ENCODE data around the gene ANO1. TPM values are rescaled to one million over a fixed set of nuclear protein-coding genes. Genes with fewer than 3 reads are reported as not detected.

Gene ANO1
- total and polyA plus RNA-seq, 2 donors = 0.38 to 1.5 TPM

GRCh38 chr11:70105755-70106571 is 27.8 kb downstream of the ANO1 start:
- Histone ChIP-seq H3K4me3 (ENCODE audit: low read length in 2 of 2) (no peak overlapping the region), H3K4me1 (ENCODE audit: control insufficient read depth in 2 of 2, insufficient read depth in 2 of 2, low read length in 2 of 2) (no peaks in the 10 kb centered on the region), H3K36me3 (ENCODE audit: control insufficient read depth in 2 of 2, insufficient read depth in 2 of 2, low read length in 1 of 2) (no peaks in the 10 kb centered on the region), H3K9me3 (ENCODE audit: control insufficient read depth in 2 of 2, insufficient read depth in 1 of 2, low read length in 1 of 2) (no peaks in the 10 kb centered on the region), H3K27ac (ENCODE audit: low read depth in 1 of 2, low read length in 1 of 2) (no peak overlapping the region), H3K27me3 (ENCODE audit: control insufficient read depth in 2 of 2, insufficient read depth in 1 of 2, low read length in 1 of 2) (no peaks in the 10 kb centered on the region)
- WGBS = 81% methylated on average over 24 of the region's 24 CpGs
- no peak for DNase-seq (ENCODE audit: low read depth in 6 of 9, low spot score in 9 of 9)

DNA sequence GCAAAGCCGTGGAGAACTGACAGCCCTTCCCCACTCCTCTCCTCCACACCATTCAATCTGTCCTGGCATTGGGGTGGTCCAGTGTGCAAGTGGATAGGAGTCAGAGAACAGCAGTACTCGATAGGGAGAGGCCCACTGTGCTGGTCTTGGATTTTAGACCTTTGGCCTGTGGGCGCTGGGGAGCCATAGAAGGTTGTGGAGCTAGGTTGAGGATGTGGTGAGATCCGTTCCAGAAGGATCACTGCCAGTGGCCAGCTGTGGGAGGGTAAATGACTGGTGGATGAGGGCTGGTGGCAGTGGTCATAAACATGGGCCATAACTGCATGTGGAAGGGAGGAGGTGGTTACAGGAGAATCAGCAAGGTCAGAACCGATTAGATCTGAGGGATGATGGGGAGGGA is 28.6 kb downstream of the ANO1 start:
- Histone ChIP-seq H3K4me1 (ENCODE audit: control insufficient read depth in 2 of 2, insufficient read depth in 2 of 2, low read length in 2 of 2) (no peaks in the 10 kb centered on the region), H3K27ac (ENCODE audit: low read depth in 1 of 2, low read length in 1 of 2) (no peak overlapping the region), H3K36me3 (ENCODE audit: control insufficient read depth in 2 of 2, insufficient read depth in 2 of 2, low read length in 1 of 2) (no peaks in the 10 kb centered on the region), H3K9me3 (ENCODE audit: control insufficient read depth in 2 of 2, insufficient read depth in 1 of 2, low read length in 1 of 2) (no peaks in the 10 kb centered on the region), H3K4me3 (ENCODE audit: low read length in 2 of 2) (no peak overlapping the region), H3K27me3 (ENCODE audit: control insufficient read depth in 2 of 2, insufficient read depth in 1 of 2, low read length in 1 of 2) (peaks cover 0 to 5% of the 10 kb centered on the region in 2 donors)
- WGBS = 88% methylated on average over 5 of the region's 5 CpGs
- DNase-seq (ENCODE audit: low read depth in 6 of 9, low spot score in 9 of 9) = no peak

- no peaks in the 10 kb centered on the region for H3K9me3 ChIP-seq (ENCODE audit: control insufficient read depth in 2 of 2, insufficient read depth in 1 of 2, low read length in 1 of 2)
- no peaks in the 10 kb centered on the region for H3K36me3 ChIP-seq (ENCODE audit: control insufficient read depth in 2 of 2, insufficient read depth in 2 of 2, low read length in 1 of 2)
- no peaks in the 10 kb centered on the region for H3K4me1 ChIP-seq (ENCODE audit: control insufficient read depth in 2 of 2, insufficient read depth in 2 of 2, low read length in 2 of 2)
- H3K27me3 ChIP-seq (ENCODE audit: control insufficient read depth in 2 of 2, insufficient read depth in 1 of 2, low read length in 1 of 2) = peaks cover 0 to 8% of the 10 kb centered on the region in 2 donors
- no peak for DNase-seq (ENCODE audit: low read depth in 6 of 9, low spot score in 9 of 9)
- H3K4me3 ChIP-seq (ENCODE audit: low read length in 2 of 2) = no peak overlapping the region
- 72% methylated on average over 6 of the region's 9 CpGs for whole genome bisulfite sequencing
- no peak overlapping the region for H3K27ac ChIP-seq (ENCODE audit: low read depth in 1 of 2, low read length in 1 of 2)
Measured at GRCh38 chr11:70107191-70107590, 29.1 kb downstream of the ANO1 start.

DNA sequence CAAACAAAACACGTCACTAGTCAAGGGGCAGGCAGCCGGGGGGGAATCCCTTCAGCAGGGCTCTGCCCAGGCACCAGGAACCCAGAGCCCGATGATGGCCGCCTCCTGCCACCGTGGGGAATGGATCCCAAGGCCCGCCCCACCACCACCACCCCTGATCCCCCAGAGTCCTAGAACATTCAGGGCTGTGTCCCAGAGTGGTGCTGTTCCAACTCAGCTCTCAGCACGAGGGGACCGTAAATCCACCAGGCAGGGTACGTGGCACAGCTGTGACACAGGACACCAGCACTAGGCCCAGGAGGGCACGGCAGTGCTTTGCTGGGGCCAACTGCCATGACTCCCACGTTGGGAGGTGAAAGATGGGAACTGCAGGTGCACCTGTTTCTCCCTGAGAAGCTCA is 29.6 kb downstream of the ANO1 start:
- WGBS = 81% methylated on average over 11 of the region's 11 CpGs
- peaks cover 0 to 8% of the 10 kb centered on the region in 2 donors for H3K27me3 ChIP-seq (ENCODE audit: control insufficient read depth in 2 of 2, insufficient read depth in 1 of 2, low read length in 1 of 2)
- H3K36me3 ChIP-seq (ENCODE audit: control insufficient read depth in 2 of 2, insufficient read depth in 2 of 2, low read length in 1 of 2) = no peaks in the 10 kb centered on the region
- H3K4me1 ChIP-seq (ENCODE audit: control insufficient read depth in 2 of 2, insufficient read depth in 2 of 2, low read length in 2 of 2) = no peaks in the 10 kb centered on the region
- no peak overlapping the region for H3K27ac ChIP-seq (ENCODE audit: low read depth in 1 of 2, low read length in 1 of 2)
- H3K4me3 ChIP-seq (ENCODE audit: low read length in 2 of 2) = no peak overlapping the region
- DNase-seq (ENCODE audit: low read depth in 6 of 9, low spot score in 9 of 9) = no peak
- no peaks in the 10 kb centered on the region for H3K9me3 ChIP-seq (ENCODE audit: control insufficient read depth in 2 of 2, insufficient read depth in 1 of 2, low read length in 1 of 2)

GRCh38 chr11:70108250-70108649 is 30.1 kb downstream of the ANO1 start:
- no peaks in the 10 kb centered on the region for H3K4me1 ChIP-seq (ENCODE audit: control insufficient read depth in 2 of 2, insufficient read depth in 2 of 2, low read length in 2 of 2)
- H3K27me3 ChIP-seq (ENCODE audit: control insufficient read depth in 2 of 2, insufficient read depth in 1 of 2, low read length in 1 of 2) = peaks cover 0 to 8% of the 10 kb centered on the region in 2 donors
- no peak for DNase-seq (ENCODE audit: low read depth in 6 of 9, low spot score in 9 of 9)
- H3K9me3 ChIP-seq (ENCODE audit: control insufficient read depth in 2 of 2, insufficient read depth in 1 of 2, low read length in 1 of 2) = no peaks in the 10 kb centered on the region
- H3K4me3 ChIP-seq (ENCODE audit: low read length in 2 of 2) = no peak overlapping the region
- no peaks in the 10 kb centered on the region for H3K36me3 ChIP-seq (ENCODE audit: control insufficient read depth in 2 of 2, insufficient read depth in 2 of 2, low read length in 1 of 2)
- 78% methylated on average over 11 of the region's 11 CpGs for WGBS
- no peak overlapping the region for H3K27ac ChIP-seq (ENCODE audit: low read depth in 1 of 2, low read length in 1 of 2)

DNA sequence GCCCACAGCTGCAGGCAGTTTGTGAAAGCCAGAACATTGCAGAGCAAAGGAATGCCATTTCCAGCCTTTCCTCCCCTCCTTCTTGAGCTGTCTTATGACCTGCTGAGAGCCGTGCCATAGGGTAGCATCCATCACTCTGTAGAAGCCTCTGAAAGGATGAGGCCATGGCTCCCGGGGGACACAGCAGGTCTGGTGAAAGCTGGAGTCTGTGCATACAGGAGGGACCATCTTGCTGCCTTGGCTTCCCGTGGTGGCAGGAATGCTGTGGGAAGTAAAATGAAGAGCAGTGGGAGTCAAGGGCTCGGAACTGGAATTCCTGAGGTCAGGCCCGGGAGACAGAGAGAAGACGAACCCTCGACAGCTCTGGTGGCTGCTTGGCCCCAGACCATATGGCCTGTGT is 30.9 kb downstream of the ANO1 start:
- H3K27me3 ChIP-seq (ENCODE audit: control insufficient read depth in 2 of 2, insufficient read depth in 1 of 2, low read length in 1 of 2) = peaks cover 0 to 8% of the 10 kb centered on the region in 2 donors
- H3K9me3 ChIP-seq (ENCODE audit: control insufficient read depth in 2 of 2, insufficient read depth in 1 of 2, low read length in 1 of 2) = no peaks in the 10 kb centered on the region
- no peaks in the 10 kb centered on the region for H3K36me3 ChIP-seq (ENCODE audit: control insufficient read depth in 2 of 2, insufficient read depth in 2 of 2, low read length in 1 of 2)
- 78% methylated on average over 7 of the region's 7 CpGs for WGBS
- no peak overlapping the region for H3K4me3 ChIP-seq (ENCODE audit: low read length in 2 of 2)
- no peak overlapping the region for H3K27ac ChIP-seq (ENCODE audit: low read depth in 1 of 2, low read length in 1 of 2)
- no peaks in the 10 kb centered on the region for H3K4me1 ChIP-seq (ENCODE audit: control insufficient read depth in 2 of 2, insufficient read depth in 2 of 2, low read length in 2 of 2)
- DNase-seq (ENCODE audit: low read depth in 6 of 9, low spot score in 9 of 9) = no peak

GRCh38 chr11:70109903-70110302 is 31.8 kb downstream of the ANO1 start:
- Histone ChIP-seq H3K4me1 (ENCODE audit: control insufficient read depth in 2 of 2, insufficient read depth in 2 of 2, low read length in 2 of 2) (no peaks in the 10 kb centered on the region), H3K4me3 (ENCODE audit: low read length in 2 of 2) (no peak overlapping the region), H3K27me3 (ENCODE audit: control insufficient read depth in 2 of 2, insufficient read depth in 1 of 2, low read length in 1 of 2) (peaks cover 0 to 8% of the 10 kb centered on the region in 2 donors), H3K36me3 (ENCODE audit: control insufficient read depth in 2 of 2, insufficient read depth in 2 of 2, low read length in 1 of 2) (no peaks in the 10 kb centered on the region), H3K9me3 (ENCODE audit: control insufficient read depth in 2 of 2, insufficient read depth in 1 of 2, low read length in 1 of 2) (no peaks in the 10 kb centered on the region), H3K27ac (ENCODE audit: low read depth in 1 of 2, low read length in 1 of 2) (no peak overlapping the region)
- WGBS = 96% methylated on average over 6 of the region's 6 CpGs
- no peak for DNase-seq (ENCODE audit: low read depth in 6 of 9, low spot score in 9 of 9)

- H3K4me1 ChIP-seq (ENCODE audit: control insufficient read depth in 2 of 2, insufficient read depth in 2 of 2, low read length in 2 of 2) = no peaks in the 10 kb centered on the region
- H3K9me3 ChIP-seq (ENCODE audit: control insufficient read depth in 2 of 2, insufficient read depth in 1 of 2, low read length in 1 of 2) = no peaks in the 10 kb centered on the region
- H3K27me3 ChIP-seq (ENCODE audit: control insufficient read depth in 2 of 2, insufficient read depth in 1 of 2, low read length in 1 of 2) = peaks cover 0 to 8% of the 10 kb centered on the region in 2 donors
- no peaks in the 10 kb centered on the region for H3K36me3 ChIP-seq (ENCODE audit: control insufficient read depth in 2 of 2, insufficient read depth in 2 of 2, low read length in 1 of 2)
- H3K27ac ChIP-seq (ENCODE audit: low read depth in 1 of 2, low read length in 1 of 2) = no peak overlapping the region
- DNase-seq (ENCODE audit: low read depth in 6 of 9, low spot score in 9 of 9) = no peak
- 78% methylated on average over 17 of the region's 17 CpGs for WGBS
- no peak overlapping the region for H3K4me3 ChIP-seq (ENCODE audit: low read length in 2 of 2)
Measured at GRCh38 chr11:70110538-70111055, 32.5 kb downstream of the ANO1 start.

GRCh38 chr11:70111269-70112016 is 33.3 kb downstream of the ANO1 start:
- DNase-seq (ENCODE audit: low read depth in 6 of 9, low spot score in 9 of 9) = no peak
- no peak overlapping the region for H3K27ac ChIP-seq (ENCODE audit: low read depth in 1 of 2, low read length in 1 of 2)
- WGBS = 44% methylated on average over 29 of the region's 29 CpGs
- H3K9me3 ChIP-seq (ENCODE audit: control insufficient read depth in 2 of 2, insufficient read depth in 1 of 2, low read length in 1 of 2) = no peaks in the 10 kb centered on the region
- H3K4me3 ChIP-seq (ENCODE audit: low read length in 2 of 2) = no peak overlapping the region
- H3K36me3 ChIP-seq (ENCODE audit: control insufficient read depth in 2 of 2, insufficient read depth in 2 of 2, low read length in 1 of 2) = no peaks in the 10 kb centered on the region
- peaks cover 0 to 8% of the 10 kb centered on the region in 2 donors for H3K27me3 ChIP-seq (ENCODE audit: control insufficient read depth in 2 of 2, insufficient read depth in 1 of 2, low read length in 1 of 2)
- no peaks in the 10 kb centered on the region for H3K4me1 ChIP-seq (ENCODE audit: control insufficient read depth in 2 of 2, insufficient read depth in 2 of 2, low read length in 2 of 2)
